ENCODE measurements around the gene PACC1.

GRCh38 chr1:212428496-212428895 lies 13.8 kb upstream of the PACC1 start:
- TF ChIP-seq CTCF (IDR thresholded peaks at IDR 0.05 in 8 of 11, conservative IDR thresholded peaks at IDR 0.05 in 3 of 11) (no peak), POLR2A (IDR thresholded peaks at IDR 0.05) (no peak), POLR2AphosphoS5 (IDR thresholded peaks at IDR 0.05) (no peak)
